Activated naive CD8-positive, alpha-beta T cell (primary cell): ENCODE data around the gene ADCYAP1R1.

Experiments
- H3K27ac Mint-ChIP-seq: one replicate; pipeline ENCODE4 v1.8.0; 2021; ENCODE audit warnings: mixed read lengths
- H3K27me3 Mint-ChIP-seq: one replicate; pipeline ENCODE4 v1.8.0; 2021; ENCODE audit warnings: mixed read lengths
- H3K36me3 Mint-ChIP-seq: one replicate; pipeline ENCODE4 v1.8.0; 2021; ENCODE audit warnings: mixed read lengths
- H3K4me1 Mint-ChIP-seq: one replicate; pipeline ENCODE4 v1.8.0; 2021; ENCODE audit warnings: low read depth, mixed read lengths
- H3K4me3 Mint-ChIP-seq: one replicate; pipeline ENCODE4 v1.8.0; 2021; ENCODE audit warnings: mild to moderate bottlenecking, mixed read lengths
- H3K9me3 Mint-ChIP-seq: one replicate; pipeline ENCODE4 v1.8.0; 2021; ENCODE audit warnings: low read depth, mixed read lengths

The ADCYAP1R1 gene

DNA sequence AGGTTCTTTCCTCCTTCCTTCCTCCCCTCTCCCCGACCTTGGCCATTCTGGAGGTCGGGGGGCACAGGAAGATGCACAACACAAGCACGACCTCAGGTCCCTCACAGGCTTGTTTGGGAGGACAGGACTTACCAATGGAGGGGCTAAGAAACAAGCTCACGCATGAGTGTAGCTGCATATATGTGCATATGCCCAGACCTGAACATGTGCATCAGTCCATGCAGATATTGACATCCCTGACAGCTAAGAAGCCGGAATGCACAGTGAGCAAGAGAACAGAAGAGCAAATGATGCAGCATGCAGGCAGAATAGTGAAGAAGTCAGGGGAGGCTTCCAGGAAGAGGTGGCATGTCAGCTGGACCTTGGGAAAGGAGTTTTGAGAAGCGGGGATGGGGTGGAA lies 28.7 kb downstream of the ADCYAP1R1 start:
- no peaks in the 10 kb centered on the region for H3K9me3 Mint-ChIP-seq
- H3K27ac Mint-ChIP-seq = no peak overlapping the region
- H3K4me1 Mint-ChIP-seq = no peaks in the 10 kb centered on the region
- no peaks in the 10 kb centered on the region for H3K36me3 Mint-ChIP-seq
- no peak overlapping the region for H3K4me3 Mint-ChIP-seq
- peaks cover 1% of the 10 kb centered on the region for H3K27me3 Mint-ChIP-seq

DNA sequence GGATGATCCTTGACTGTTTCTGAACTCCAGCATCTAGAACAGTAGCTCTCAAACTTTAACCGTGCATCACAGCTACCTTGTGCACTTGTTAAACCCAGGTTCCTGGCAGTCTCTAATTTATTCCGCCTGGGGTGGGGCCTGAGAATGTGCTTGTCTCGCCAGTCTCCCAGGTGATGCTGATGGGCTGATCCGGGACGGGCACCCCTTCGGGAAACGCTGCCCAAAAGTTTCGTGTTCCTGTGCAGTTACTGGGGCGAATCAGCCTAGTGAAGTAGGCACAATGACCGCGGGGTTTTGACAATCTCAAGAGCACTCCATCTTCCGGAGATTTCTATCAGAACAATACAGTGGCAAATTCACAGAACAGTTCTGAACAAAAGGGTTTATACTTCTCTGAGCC lies 29.9 kb downstream of the ADCYAP1R1 start:
- no peak overlapping the region for H3K27ac Mint-ChIP-seq
- no peak overlapping the region for H3K4me3 Mint-ChIP-seq
- peaks cover 1% of the 10 kb centered on the region for H3K27me3 Mint-ChIP-seq
- H3K9me3 Mint-ChIP-seq = no peaks in the 10 kb centered on the region
- H3K36me3 Mint-ChIP-seq = no peaks in the 10 kb centered on the region
- H3K4me1 Mint-ChIP-seq = no peaks in the 10 kb centered on the region

DNA sequence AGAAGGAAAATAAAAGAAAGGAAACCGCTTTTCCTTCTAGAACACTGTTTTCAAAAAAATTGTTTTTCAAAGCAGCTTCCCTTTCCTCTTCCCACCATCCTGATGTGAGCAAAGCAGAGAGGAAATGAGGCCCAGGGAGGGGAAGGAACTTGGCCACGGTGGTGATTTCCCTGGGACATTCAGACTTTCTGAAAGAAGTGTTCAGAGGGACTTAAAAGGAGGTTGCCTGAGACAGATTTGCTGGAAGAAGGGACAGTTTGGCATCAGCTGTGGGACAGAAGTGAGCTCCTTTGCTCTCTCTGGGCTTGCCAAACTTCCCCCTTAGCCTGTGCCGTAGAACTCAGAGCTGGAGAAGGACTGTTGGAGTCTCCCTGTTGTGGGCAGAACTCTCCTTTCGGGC lies 30.3 kb downstream of the ADCYAP1R1 start:
- Mint-ChIP-seq H3K4me1 (no peaks in the 10 kb centered on the region), H3K27ac (no peak overlapping the region), H3K27me3 (peaks cover 1% of the 10 kb centered on the region), H3K9me3 (no peaks in the 10 kb centered on the region), H3K4me3 (no peak overlapping the region), H3K36me3 (no peaks in the 10 kb centered on the region)

GRCh38 chr7:31083210-31083786 lies 31.2 kb downstream of the ADCYAP1R1 start:
- no peaks in the 10 kb centered on the region for H3K4me1 Mint-ChIP-seq
- H3K27me3 Mint-ChIP-seq = peaks cover 1% of the 10 kb centered on the region
- no peaks in the 10 kb centered on the region for H3K36me3 Mint-ChIP-seq
- no peak overlapping the region for H3K27ac Mint-ChIP-seq
- H3K4me3 Mint-ChIP-seq = no peak overlapping the region
- H3K9me3 Mint-ChIP-seq = no peaks in the 10 kb centered on the region

GRCh38 chr7:31084226-31084625 lies 32.1 kb downstream of the ADCYAP1R1 start:
- no peaks in the 10 kb centered on the region for H3K4me1 Mint-ChIP-seq
- peaks cover 1% of the 10 kb centered on the region for H3K27me3 Mint-ChIP-seq
- H3K36me3 Mint-ChIP-seq = no peaks in the 10 kb centered on the region
- no peaks in the 10 kb centered on the region for H3K9me3 Mint-ChIP-seq
- H3K27ac Mint-ChIP-seq = no peak overlapping the region
- H3K4me3 Mint-ChIP-seq = no peak overlapping the region

GRCh38 chr7:31087351-31087750 lies 35.2 kb downstream of the ADCYAP1R1 start:
- no peaks in the 10 kb centered on the region for H3K27me3 Mint-ChIP-seq
- no peaks in the 10 kb centered on the region for H3K4me1 Mint-ChIP-seq
- H3K36me3 Mint-ChIP-seq = no peaks in the 10 kb centered on the region
- no peak overlapping the region for H3K27ac Mint-ChIP-seq
- H3K4me3 Mint-ChIP-seq = no peak overlapping the region
- no peaks in the 10 kb centered on the region for H3K9me3 Mint-ChIP-seq

GRCh38 chr7:31091924-31092434 lies 39.9 kb downstream of the ADCYAP1R1 start:
- Mint-ChIP-seq H3K27ac (no peak overlapping the region), H3K27me3 (peaks cover 6% of the 10 kb centered on the region), H3K9me3 (no peaks in the 10 kb centered on the region), H3K4me3 (no peak overlapping the region), H3K4me1 (no peaks in the 10 kb centered on the region), H3K36me3 (no peaks in the 10 kb centered on the region)

- no peak overlapping the region for H3K27ac Mint-ChIP-seq
- no peaks in the 10 kb centered on the region for H3K36me3 Mint-ChIP-seq
- H3K9me3 Mint-ChIP-seq = no peaks in the 10 kb centered on the region
- no peak overlapping the region for H3K4me3 Mint-ChIP-seq
- no peaks in the 10 kb centered on the region for H3K4me1 Mint-ChIP-seq
- peaks cover 9% of the 10 kb centered on the region for H3K27me3 Mint-ChIP-seq
Observed at GRCh38 chr7:31092606-31093005, 40.5 kb downstream of the ADCYAP1R1 start.

DNA sequence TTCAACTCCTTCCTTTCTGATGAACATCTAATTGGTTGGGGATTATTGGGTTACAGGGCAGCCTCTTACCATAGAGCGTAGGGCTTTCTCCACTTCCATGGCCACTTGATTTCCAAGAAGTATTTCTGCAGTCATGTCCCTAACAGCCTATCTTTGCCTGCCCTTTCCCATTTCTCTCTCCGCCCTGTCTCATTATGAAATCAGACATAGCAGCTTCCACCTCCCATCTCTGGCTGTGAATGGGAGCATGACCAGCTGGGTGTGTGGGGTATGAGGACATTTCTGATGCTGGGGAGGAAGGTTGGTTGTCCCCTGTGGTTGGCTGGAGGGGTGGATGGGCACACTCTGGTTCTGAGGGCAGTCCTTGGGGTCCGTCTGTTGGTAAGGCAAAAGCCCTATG lies 41.2 kb downstream of the ADCYAP1R1 start:
- H3K4me1 Mint-ChIP-seq = no peaks in the 10 kb centered on the region
- H3K9me3 Mint-ChIP-seq = no peaks in the 10 kb centered on the region
- no peak overlapping the region for H3K27ac Mint-ChIP-seq
- peaks cover 9% of the 10 kb centered on the region for H3K27me3 Mint-ChIP-seq
- no peaks in the 10 kb centered on the region for H3K36me3 Mint-ChIP-seq
- H3K4me3 Mint-ChIP-seq = no peak overlapping the region

DNA sequence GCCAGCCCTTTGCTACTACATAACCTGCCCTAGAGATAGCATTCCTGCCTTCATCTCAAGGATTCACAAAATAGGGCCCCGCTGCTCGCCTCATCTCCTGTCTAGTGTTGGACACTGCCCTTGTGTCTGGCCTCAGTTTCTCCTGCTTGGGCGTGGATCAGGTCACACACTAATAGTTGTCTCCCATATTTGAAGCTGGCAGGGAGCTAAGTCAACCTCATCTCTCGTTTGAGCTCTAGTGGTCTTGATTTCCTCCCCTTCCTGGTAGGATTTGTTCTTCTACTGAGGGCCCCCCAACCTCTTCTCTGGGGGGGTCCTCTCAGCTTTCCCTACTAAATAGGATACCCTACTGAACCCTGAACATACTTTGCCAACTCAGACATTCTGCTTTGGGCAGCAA lies 42.2 kb downstream of the ADCYAP1R1 start:
- Mint-ChIP-seq H3K27ac (no peak overlapping the region), H3K9me3 (no peaks in the 10 kb centered on the region), H3K4me1 (no peaks in the 10 kb centered on the region), H3K36me3 (no peaks in the 10 kb centered on the region), H3K27me3 (peaks cover 9% of the 10 kb centered on the region), H3K4me3 (no peak overlapping the region)

GRCh38 chr7:31095286-31096197 lies 43.4 kb downstream of the ADCYAP1R1 start:
- Mint-ChIP-seq H3K36me3 (no peaks in the 10 kb centered on the region), H3K27ac (no peak overlapping the region), H3K4me3 (no peak overlapping the region), H3K9me3 (no peaks in the 10 kb centered on the region), H3K4me1 (no peaks in the 10 kb centered on the region), H3K27me3 (peaks cover 9% of the 10 kb centered on the region)

- Mint-ChIP-seq H3K36me3 (no peaks in the 10 kb centered on the region), H3K9me3 (no peaks in the 10 kb centered on the region), H3K4me1 (no peaks in the 10 kb centered on the region), H3K27me3 (peaks cover 9% of the 10 kb centered on the region), H3K27ac (no peak overlapping the region), H3K4me3 (no peak overlapping the region)
Observed at GRCh38 chr7:31096198-31096876, 44.2 kb downstream of the ADCYAP1R1 start.

DNA sequence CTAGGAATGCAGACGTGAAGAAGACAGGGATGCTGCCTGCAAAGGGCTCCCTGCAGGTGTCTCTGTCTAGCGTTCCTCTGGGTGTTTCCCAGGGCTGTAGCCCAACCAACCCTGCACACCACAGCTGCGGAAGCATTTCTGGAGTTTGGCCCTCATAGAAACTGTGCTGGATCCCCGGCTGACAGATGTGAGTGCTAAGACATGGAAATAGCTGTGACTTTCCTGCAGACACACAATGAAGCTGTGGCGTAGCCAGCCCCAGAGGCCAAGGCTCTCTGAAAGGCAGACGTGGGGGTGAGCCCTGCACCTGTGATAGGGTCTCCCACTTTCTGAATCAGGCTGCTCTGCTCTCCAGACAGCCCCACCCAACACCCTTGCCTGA lies 44.8 kb downstream of the ADCYAP1R1 start:
- H3K9me3 Mint-ChIP-seq = no peaks in the 10 kb centered on the region
- no peak overlapping the region for H3K27ac Mint-ChIP-seq
- no peak overlapping the region for H3K4me3 Mint-ChIP-seq
- no peaks in the 10 kb centered on the region for H3K36me3 Mint-ChIP-seq
- H3K27me3 Mint-ChIP-seq = peaks cover 9% of the 10 kb centered on the region
- H3K4me1 Mint-ChIP-seq = no peaks in the 10 kb centered on the region

DNA sequence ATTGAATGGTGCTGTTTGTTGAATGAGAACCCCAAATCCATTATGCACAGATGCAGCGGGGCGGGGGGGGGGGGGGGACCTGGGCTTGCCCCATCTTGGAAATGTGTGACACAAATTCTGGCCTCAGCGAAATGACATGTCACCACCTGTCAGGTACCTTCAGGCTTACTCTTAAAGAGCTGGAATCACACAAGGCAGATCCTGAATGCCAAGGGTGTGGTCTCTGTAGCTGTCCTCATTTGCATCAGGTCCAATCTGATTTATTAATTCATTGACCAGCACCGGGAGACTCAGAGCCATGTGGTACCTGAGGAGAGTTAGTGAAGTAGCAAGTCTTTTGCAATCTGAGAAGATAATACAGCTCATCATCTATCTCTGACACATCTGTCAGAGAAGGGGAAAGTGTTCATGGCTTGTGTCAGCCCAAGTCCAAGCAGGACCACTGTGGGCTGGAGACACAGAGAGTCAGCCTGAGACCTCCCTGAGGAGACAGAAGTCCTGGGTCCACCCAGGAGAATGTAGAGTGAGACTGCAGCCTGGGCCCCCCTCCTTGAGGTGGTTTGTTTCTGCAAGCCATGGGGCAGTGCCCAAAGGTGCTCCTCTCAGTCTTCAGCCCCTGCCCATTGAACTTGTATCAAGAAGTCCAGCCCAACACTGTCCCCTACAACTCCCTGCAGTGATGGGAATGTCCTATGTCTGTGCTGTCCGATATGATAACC lies 46.7 kb downstream of the ADCYAP1R1 start:
- H3K27ac Mint-ChIP-seq = no peak overlapping the region
- peaks cover 7% of the 10 kb centered on the region for H3K27me3 Mint-ChIP-seq
- H3K36me3 Mint-ChIP-seq = no peaks in the 10 kb centered on the region
- no peaks in the 10 kb centered on the region for H3K4me1 Mint-ChIP-seq
- H3K4me3 Mint-ChIP-seq = no peak overlapping the region
- no peaks in the 10 kb centered on the region for H3K9me3 Mint-ChIP-seq
